Mucosa of rectum (tissue), 2 donors: Measurements from ENCODE around the gene TCEANC2.
A peak's percentile ranks its signal among the peaks of the same experiment; 100 is the strongest.

Experiments used
- H3K27ac ChIP-seq, 2 donors: one replicate each; pipeline ENCODE4 v1.7.0; 2013; ENCODE audit warnings: inconsistent platforms in 2 of 2, low read depth in 2 of 2, low read length in 2 of 2
- H3K27me3 ChIP-seq, 2 donors: one replicate each; pipeline ENCODE4 v1.7.0; 2013; ENCODE audit warnings: low read length in 2 of 2; ENCODE audit not compliant: control insufficient read depth in 2 of 2, insufficient read depth in 2 of 2
- H3K36me3 ChIP-seq, 2 donors: one replicate each; pipeline ENCODE4 v1.7.0; 2013; ENCODE audit warnings: low read length in 2 of 2; ENCODE audit not compliant: control insufficient read depth in 2 of 2, insufficient read depth in 2 of 2
- H3K4me1 ChIP-seq, 2 donors: one replicate each; pipeline ENCODE4 v1.7.0; 2013; ENCODE audit warnings: low read length in 2 of 2, mild to moderate bottlenecking in 1 of 2; ENCODE audit not compliant: control insufficient read depth in 2 of 2, insufficient read depth in 2 of 2
- H3K4me3 ChIP-seq, 2 donors: one replicate each; pipeline ENCODE4 v1.7.0; 2013; ENCODE audit warnings: low read length in 2 of 2
- H3K9ac ChIP-seq, 2 donors: one replicate each; pipeline ENCODE4 v1.7.0; 2013; ENCODE audit warnings: low read length in 2 of 2, low read depth in 1 of 2, mild to moderate bottlenecking in 1 of 2
- H3K9me3 ChIP-seq, 2 donors: one replicate each; pipeline ENCODE4 v1.7.0; 2013; ENCODE audit warnings: low read length in 2 of 2; ENCODE audit not compliant: control insufficient read depth in 2 of 2
- donor health status: healthy.
- donor health status: Normal muscosa, but diverticular disease.

Gene TCEANC2

DNA sequence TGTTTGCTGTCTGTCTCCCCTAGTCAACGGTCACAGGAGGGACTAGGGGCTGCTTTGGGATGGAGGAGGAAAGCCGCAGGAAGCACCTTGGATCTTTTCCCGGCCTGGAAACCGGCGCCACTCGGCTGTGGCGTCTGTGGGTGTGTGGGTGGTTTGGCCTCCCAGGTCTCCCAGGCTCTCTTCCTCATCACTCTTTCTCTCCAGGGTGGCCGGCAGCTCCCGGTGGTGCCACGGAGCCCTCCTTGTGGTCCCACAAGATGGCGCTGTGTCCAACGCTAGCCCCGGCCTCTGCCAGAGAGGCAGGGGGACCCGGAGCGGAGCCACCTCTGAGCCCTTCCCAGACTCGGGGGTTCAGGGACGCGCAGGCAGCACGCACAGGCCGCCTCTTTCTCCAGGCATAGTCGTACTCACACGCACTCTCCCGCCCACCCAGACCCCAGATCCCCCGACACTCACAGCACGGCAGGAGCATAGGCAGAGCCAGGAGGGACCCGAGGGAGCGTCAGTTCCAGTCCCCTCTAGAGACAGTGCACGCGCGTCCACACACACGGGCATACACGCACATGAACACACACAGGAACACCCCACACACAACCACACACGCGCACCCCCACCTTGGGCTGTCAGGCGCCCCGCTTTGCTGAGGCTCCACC lies 68.2 kb downstream of the TCEANC2 start:
- no peaks in the 10 kb centered on the region for H3K36me3 ChIP-seq
- peaks cover 2 to 7% of the 10 kb centered on the region in 2 donors for H3K27me3 ChIP-seq
- peak overlapping the region; percentile 41 to 44 for H3K4me3 ChIP-seq
- H3K27ac ChIP-seq = peak overlapping the region in 1 of 2 donors; percentile 3
- peaks cover 15 to 33% of the 10 kb centered on the region in 2 donors for H3K4me1 ChIP-seq
- no peaks in the 10 kb centered on the region for H3K9me3 ChIP-seq
- peak overlapping the region; percentile 3 to 53 for H3K9ac ChIP-seq

GRCh38 chr1:54122135-54122751 lies 68.8 kb downstream of the TCEANC2 start:
- no peak overlapping the region for H3K27ac ChIP-seq
- no peaks in the 10 kb centered on the region for H3K36me3 ChIP-seq
- no peaks in the 10 kb centered on the region for H3K9me3 ChIP-seq
- H3K4me1 ChIP-seq = peaks cover 15 to 33% of the 10 kb centered on the region in 2 donors
- H3K9ac ChIP-seq = peak overlapping the region in 1 of 2 donors; percentile 53
- peak overlapping the region; percentile 41 to 44 for H3K4me3 ChIP-seq
- peaks cover 2 to 7% of the 10 kb centered on the region in 2 donors for H3K27me3 ChIP-seq

DNA sequence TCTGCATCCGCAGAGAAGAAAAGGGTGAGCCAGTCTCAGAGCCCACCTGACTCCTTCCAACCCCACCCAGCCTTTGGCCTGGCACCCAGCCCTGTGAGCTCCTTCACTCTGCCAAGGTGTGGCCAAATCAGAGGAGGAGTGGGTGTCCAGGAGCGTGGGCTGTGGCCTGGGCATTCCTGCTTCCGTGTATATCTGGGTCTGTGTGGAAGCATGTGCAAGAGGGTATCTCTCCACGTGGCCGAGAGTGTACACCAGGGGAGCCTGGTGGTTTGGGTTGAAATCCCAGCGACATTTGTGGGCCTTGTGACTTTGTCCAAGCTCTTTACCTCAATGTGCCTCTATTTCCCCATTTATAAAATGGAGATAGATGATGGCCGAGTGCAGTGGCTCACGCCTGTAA lies 69.6 kb downstream of the TCEANC2 start:
- Histone ChIP-seq H3K27me3 (peaks cover 2 to 7% of the 10 kb centered on the region in 2 donors), H3K9ac (no peak overlapping the region), H3K4me1 (peaks cover 15 to 33% of the 10 kb centered on the region in 2 donors), H3K27ac (no peak overlapping the region), H3K4me3 (no peak overlapping the region), H3K9me3 (no peaks in the 10 kb centered on the region), H3K36me3 (no peaks in the 10 kb centered on the region)

GRCh38 chr1:54124472-54124871 lies 71.1 kb downstream of the TCEANC2 start:
- peaks cover 2 to 7% of the 10 kb centered on the region in 2 donors for H3K27me3 ChIP-seq
- H3K27ac ChIP-seq = peak overlapping the region in 1 of 2 donors; percentile 29
- H3K4me1 ChIP-seq = peaks cover 15 to 33% of the 10 kb centered on the region in 2 donors
- no peaks in the 10 kb centered on the region for H3K9me3 ChIP-seq
- no peaks in the 10 kb centered on the region for H3K36me3 ChIP-seq
- no peak overlapping the region for H3K4me3 ChIP-seq
- no peak overlapping the region for H3K9ac ChIP-seq

- Histone ChIP-seq H3K27ac (peak overlapping the region in 1 of 2 donors; percentile 29), H3K9ac (no peak overlapping the region), H3K4me1 (peaks cover 15 to 33% of the 10 kb centered on the region in 2 donors)
These were observed 71.5 kb downstream of the TCEANC2 start for GRCh38 chr1:54124906-54125305.

DNA sequence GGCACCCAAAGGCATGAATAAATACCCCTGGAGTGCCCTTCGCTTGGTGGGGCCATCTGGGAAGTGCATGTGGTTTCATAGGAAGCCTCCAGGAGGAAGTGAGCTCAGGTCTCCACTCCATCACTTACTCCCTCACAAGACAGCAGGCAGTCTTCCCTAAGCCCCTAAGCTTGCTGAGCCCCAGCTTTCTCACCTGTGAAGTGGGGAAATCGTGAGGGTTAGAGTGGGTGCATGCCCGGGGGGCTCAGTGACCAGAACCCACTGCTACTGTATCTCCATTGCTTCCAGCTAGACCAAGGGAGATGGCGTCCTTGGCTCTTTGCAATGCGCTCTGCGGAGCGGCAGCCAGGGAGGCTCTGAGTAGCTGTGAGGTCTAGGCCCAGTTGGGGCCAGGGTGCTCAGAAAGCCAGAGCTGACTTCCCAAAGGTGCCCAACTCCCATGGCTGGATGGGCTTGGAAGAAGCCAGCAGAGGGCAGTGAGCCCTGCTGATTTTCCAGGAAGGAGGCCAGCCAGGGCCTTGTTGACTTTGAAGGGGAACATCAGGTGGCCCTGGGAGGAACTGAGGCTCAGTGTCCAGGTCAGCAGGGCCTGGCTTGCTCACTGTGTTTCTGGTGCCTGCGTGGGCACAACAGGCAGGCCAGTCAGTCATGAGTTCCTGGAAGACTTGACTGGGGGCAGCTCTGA lies 72.1 kb downstream of the TCEANC2 start:
- Histone ChIP-seq H3K9ac (no peak overlapping the region), H3K4me1 (peaks cover 15 to 32% of the 10 kb centered on the region in 2 donors), H3K9me3 (no peaks in the 10 kb centered on the region), H3K27ac (no peak overlapping the region), H3K27me3 (peaks cover 0 to 2% of the 10 kb centered on the region in 2 donors), H3K36me3 (no peaks in the 10 kb centered on the region), H3K4me3 (no peak overlapping the region)

More at GRCh38 chr1:54124906-54125305, 71.5 kb downstream of the TCEANC2 start:
- H3K9me3 ChIP-seq = no peaks in the 10 kb centered on the region
- peaks cover 2 to 7% of the 10 kb centered on the region in 2 donors for H3K27me3 ChIP-seq
- H3K36me3 ChIP-seq = no peaks in the 10 kb centered on the region
- no peak overlapping the region for H3K4me3 ChIP-seq

DNA sequence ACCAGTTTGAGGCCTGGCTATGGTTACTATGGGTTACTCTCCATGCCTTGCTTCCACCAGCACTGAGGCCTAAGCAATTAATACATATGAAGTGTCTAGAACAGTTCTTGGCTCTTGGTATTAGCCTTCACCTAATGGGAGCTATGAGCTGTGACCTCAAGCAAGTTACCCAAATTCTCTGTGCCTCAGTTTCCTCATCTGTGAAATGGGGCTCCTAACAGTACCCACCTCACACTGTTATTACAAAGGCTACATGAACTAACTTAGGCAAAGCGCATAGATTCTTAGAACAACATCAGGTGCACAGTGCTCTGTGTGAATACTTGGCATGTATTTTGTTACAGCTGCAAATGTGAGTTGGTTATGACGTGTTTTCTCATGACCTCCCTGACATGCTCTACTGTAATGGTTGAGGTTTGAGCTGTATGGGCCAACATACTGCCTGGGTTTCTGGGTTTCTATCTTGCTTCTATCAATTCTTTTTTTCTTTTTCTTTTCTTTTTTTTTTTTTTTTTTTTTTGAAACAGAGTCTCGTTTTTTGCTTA lies 72.9 kb downstream of the TCEANC2 start:
- no peak overlapping the region for H3K4me3 ChIP-seq
- no peak overlapping the region for H3K27ac ChIP-seq
- H3K27me3 ChIP-seq = no peaks in the 10 kb centered on the region
- H3K4me1 ChIP-seq = peaks cover 12 to 28% of the 10 kb centered on the region in 2 donors
- no peaks in the 10 kb centered on the region for H3K9me3 ChIP-seq
- H3K36me3 ChIP-seq = no peaks in the 10 kb centered on the region
- H3K9ac ChIP-seq = no peak overlapping the region

- Histone ChIP-seq H3K27ac (no peak overlapping the region), H3K9ac (no peak overlapping the region), H3K36me3 (no peaks in the 10 kb centered on the region), H3K4me3 (no peak overlapping the region), H3K9me3 (no peaks in the 10 kb centered on the region), H3K4me1 (peaks cover 8 to 21% of the 10 kb centered on the region in 2 donors), H3K27me3 (no peaks in the 10 kb centered on the region)
These were observed 74.3 kb downstream of the TCEANC2 start for GRCh38 chr1:54127594-54128300.

DNA sequence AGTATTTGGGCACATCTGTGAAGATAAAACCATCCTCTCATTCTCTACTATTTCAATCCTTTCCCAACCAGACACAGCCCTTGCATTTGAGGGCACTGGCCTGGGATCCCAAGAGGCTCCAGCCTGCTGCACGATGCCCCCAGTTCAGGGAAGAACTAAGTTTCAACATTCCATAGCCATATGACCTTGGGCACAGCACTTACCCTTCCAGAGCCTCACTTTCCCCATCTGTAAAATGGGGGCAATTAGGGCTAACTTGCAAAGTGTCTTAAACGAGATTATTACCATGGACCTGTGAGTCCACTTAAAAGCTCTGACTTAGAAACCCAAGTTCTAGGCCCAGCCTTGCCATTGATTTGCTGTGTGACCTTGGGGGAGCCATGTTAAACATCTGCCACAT lies 76.5 kb downstream of the TCEANC2 start:
- Histone ChIP-seq H3K4me1 (peaks cover 0 to 3% of the 10 kb centered on the region in 2 donors), H3K36me3 (no peaks in the 10 kb centered on the region), H3K4me3 (no peak overlapping the region)

More for the DNA sequence above, 76.5 kb downstream of the TCEANC2 start:
- no peak overlapping the region for H3K27ac ChIP-seq
- H3K27me3 ChIP-seq = no peaks in the 10 kb centered on the region
- H3K9ac ChIP-seq = no peak overlapping the region
- H3K9me3 ChIP-seq = no peaks in the 10 kb centered on the region
